HFFc6 (cell line): ENCODE data around the gene DNAJC21. TPM values are rescaled to one million over a fixed set of nuclear protein-coding genes. Genes with fewer than 3 reads are reported as not detected.

Experiments used
- DNase-seq: peaks from one replicate; pipeline ENCODE4 v3.0.0-alpha.2; 2018
- H3K27ac Mint-ChIP-seq: 2 replicates; pipeline ENCODE4 v1.8.0; 2020; ENCODE audit warnings: mild to moderate bottlenecking, mixed read lengths
- H3K27me3 Mint-ChIP-seq: 2 replicates; pipeline ENCODE4 v1.8.0; 2021; ENCODE audit warnings: mild to moderate bottlenecking, moderate library complexity, mixed read lengths; ENCODE audit not compliant: insufficient read depth
- H3K36me3 Mint-ChIP-seq: 2 replicates; pipeline ENCODE4 v1.8.0; 2021; ENCODE audit warnings: low read depth, mixed read lengths
- H3K4me1 Mint-ChIP-seq: 2 replicates; pipeline ENCODE4 v1.8.0; 2020; ENCODE audit warnings: low read depth, mixed read lengths
- H3K4me3 Mint-ChIP-seq: 2 replicates; pipeline ENCODE4 v1.8.0; 2020; ENCODE audit warnings: mild to moderate bottlenecking, moderate library complexity, mixed read lengths
- H3K9me3 Mint-ChIP-seq: 2 replicates; pipeline ENCODE4 v1.8.0; 2020; ENCODE audit warnings: mild to moderate bottlenecking, mixed read lengths
- long read RNA-seq: library from polyadenylated mRNA; unstranded; transcript quantifications from one replicate; pipeline ENCODE4 v2.0.0, GENCODE V29; 2019
- total RNA-seq, 6 experiments: library from RNA; stranded (reverse); fragmentation: NEBNext Ultra II Directional; extraction: Animal tissue kit (Norgen Biotek cat#: 25700); gene quantifications; 2 replicates in 1 of 6; 3 replicates in 5 of 6; pipeline ENCODE4 v1.2.3, GENCODE V29; 2021
- TF ChIP-seq, protein P1 (sequence below): fragments of 200-600 bp; sonication (generic); IDR thresholded peaks from 2 replicates; pipeline ENCODE4 v1.5.0; 2021; ENCODE audit warnings: antibody characterized with exemption, mild to moderate bottlenecking

Gene DNAJC21
- total RNA-seq: 10 to 100 TPM; 38.2 to 46.8 (median 45.9) TPM
- long read RNA-seq, partial matches to known transcripts: 22 of 28 reads
- long read RNA-seq, other reads (novel, unspliced or antisense): 5 of 28 reads

DNA sequence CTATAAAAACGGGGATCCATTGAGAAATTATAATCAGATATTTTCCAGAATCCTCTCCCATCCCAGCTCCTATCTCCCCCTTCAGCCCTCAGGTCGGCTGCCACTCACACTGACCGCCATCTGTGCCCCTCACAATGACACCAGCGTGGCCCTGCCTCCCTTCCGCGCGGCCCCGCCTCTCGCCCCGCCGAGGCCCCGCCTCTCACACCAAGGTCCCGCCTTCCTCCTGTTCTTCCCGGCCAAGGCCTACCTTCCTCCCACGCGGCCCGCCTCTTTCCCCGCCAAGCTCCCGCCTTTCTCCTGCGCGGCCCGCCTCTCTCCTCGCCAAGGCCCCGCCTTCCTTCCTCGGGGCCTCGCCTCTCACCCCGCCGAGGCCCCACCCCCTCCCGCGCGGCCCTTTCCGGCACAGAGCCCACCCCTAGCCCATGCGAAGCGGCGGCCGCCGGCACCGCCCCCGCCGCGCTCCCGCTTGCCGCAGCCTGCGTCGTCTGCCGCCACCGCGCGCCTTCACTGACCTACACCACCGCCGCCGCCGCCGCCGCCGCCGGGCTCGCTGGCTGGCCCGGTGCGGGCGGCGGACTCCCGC is at the start of gene DNAJC21:
Gene DNAJC21 (plus strand): TSS at position 426 of the 586 bp plus-strand sequence. CDS start 261 bp downstream, outside the sequence.
- peak; percentile 96 for DNase-seq
- Mint-ChIP-seq H3K4me3 (peak within 1 kb of the TSS; percentile 88), H3K4me1 (peaks cover 34% of the 10 kb centered on the region), H3K27ac (peak within 1 kb of the TSS; percentile 74), H3K27me3 (no peaks in the 10 kb centered on the region; the same call in none of the 2 replicates), H3K36me3 (peaks cover 34% of the 10 kb centered on the region), H3K9me3 (no peaks in the 10 kb centered on the region)
- TF ChIP-seq, protein P1, sequence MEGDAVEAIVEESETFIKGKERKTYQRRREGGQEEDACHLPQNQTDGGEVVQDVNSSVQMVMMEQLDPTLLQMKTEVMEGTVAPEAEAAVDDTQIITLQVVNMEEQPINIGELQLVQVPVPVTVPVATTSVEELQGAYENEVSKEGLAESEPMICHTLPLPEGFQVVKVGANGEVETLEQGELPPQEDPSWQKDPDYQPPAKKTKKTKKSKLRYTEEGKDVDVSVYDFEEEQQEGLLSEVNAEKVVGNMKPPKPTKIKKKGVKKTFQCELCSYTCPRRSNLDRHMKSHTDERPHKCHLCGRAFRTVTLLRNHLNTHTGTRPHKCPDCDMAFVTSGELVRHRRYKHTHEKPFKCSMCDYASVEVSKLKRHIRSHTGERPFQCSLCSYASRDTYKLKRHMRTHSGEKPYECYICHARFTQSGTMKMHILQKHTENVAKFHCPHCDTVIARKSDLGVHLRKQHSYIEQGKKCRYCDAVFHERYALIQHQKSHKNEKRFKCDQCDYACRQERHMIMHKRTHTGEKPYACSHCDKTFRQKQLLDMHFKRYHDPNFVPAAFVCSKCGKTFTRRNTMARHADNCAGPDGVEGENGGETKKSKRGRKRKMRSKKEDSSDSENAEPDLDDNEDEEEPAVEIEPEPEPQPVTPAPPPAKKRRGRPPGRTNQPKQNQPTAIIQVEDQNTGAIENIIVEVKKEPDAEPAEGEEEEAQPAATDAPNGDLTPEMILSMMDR: no peak

DNA sequence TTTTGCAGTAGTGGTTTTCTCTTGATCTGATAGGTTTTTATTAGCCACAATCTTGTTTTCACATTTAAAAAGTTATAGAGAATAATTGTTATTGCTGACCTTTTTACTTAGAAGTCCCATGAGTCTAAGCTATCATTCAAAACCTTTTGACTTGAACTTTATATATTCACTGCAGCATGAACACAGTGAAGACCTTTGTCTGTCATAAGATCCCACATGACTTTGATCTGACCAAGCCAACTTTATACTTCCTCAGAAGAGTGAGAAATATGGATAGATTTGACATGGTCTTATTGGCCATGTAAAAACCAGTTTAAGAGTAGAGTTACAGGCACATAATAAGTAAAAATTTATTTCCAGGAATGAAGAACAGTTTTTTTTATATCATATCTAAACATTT is 48.1 kb upstream of the DNAJC21 start:
- DNase-seq: no peak
- no peak overlapping the region for H3K4me3 Mint-ChIP-seq
- H3K4me1 Mint-ChIP-seq: no peaks in the 10 kb centered on the region
- H3K36me3 Mint-ChIP-seq: no peaks in the 10 kb centered on the region; the same call in 1 of the 2 replicates
- H3K9me3 Mint-ChIP-seq: peaks cover 8% of the 10 kb centered on the region
- H3K27me3 Mint-ChIP-seq: peaks cover 2% of the 10 kb centered on the region
- no peak overlapping the region for H3K27ac Mint-ChIP-seq
- TF ChIP-seq, protein P1: no peak

DNA sequence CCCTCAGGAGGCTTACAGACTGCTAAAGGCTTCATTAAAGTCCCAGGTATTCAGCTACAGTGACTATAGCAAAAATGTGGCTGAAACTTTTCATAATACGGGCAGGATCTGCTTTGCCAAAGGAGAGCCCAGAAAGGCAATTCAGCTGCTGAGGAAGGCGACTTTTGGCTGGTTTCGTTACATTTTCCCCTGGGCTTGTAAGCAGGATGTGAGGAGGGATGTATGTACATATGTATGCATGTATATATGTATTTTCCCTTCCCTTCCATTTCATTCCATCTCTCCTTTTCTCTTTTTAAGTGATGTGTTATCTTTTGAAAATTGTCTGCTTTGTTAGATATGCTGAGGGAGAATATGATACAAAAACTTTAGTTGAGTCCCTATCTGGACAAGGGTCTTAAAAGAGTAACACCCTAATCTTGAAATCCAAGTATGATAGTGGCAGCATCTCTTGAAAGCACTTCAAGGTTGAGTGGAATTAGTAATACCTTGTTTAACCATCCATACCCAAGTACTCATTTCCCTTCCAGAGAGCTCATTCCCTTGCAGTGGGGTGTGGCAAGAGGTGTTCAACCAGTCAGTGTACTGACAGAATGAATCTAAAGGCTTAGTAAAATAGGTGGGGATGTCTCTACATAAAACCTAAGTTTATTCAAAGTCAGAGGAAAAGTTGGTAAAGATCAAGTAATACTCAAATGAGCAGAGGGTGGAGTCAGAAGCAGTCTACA is 42.8 kb upstream of the DNAJC21 start:
- H3K27ac Mint-ChIP-seq: no peak overlapping the region
- peaks cover 7% of the 10 kb centered on the region for H3K4me1 Mint-ChIP-seq
- H3K27me3 Mint-ChIP-seq: peaks cover 2% of the 10 kb centered on the region
- TF ChIP-seq, protein P1: no peak
- no peaks in the 10 kb centered on the region for H3K36me3 Mint-ChIP-seq
- no peaks in the 10 kb centered on the region for H3K9me3 Mint-ChIP-seq
- DNase-seq: no peak
- no peak overlapping the region for H3K4me3 Mint-ChIP-seq

DNA sequence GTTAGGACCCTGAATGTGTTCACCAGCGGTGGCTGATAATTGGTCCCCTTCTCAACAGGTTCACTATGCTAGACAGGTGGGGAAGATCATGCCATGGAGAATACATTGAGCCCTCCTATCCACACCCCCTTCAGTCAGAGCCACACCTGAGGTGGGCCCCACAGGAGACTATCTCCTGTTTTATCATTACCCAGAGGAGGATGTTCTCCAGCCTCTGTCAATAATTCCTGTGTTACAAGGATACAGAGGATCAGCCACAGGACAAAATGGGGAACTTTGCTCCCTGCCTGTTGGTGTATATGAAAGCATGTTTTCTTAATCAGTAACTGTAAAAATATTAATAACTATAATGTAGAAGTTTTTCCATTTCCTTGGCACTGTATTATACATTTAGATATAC is 40.0 kb upstream of the DNAJC21 start:
- H3K4me1 Mint-ChIP-seq: peaks cover 18% of the 10 kb centered on the region
- no peak overlapping the region for H3K4me3 Mint-ChIP-seq

DNA sequence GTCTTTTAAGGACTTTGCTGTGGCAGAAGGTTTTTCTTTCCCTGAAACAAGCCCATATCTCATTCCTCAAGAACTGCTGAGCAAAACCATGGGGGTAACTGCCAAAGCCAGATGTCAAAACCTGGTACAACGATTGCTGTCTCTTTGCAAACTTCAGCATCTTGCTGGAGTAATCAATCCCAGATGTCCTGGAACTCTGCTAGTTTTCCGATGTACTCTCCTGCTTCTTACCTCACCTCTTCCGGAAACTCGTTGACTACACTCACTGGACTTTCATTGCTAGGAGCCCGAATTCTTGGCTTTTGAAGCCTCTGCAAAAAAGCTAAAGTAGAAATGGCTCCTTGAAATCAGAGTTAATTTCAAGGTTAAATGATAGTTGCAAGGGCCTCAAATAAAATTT is 37.4 kb upstream of the DNAJC21 start:
- H3K27ac Mint-ChIP-seq: no peak overlapping the region; the same call in 1 of the 2 replicates
- peak overlapping the region; percentile 14 for H3K4me3 Mint-ChIP-seq
- no peaks in the 10 kb centered on the region for H3K9me3 Mint-ChIP-seq
- peaks cover 18% of the 10 kb centered on the region for H3K4me1 Mint-ChIP-seq
- DNase-seq: peak; percentile 74
- TF ChIP-seq, protein P1: no peak
- no peaks in the 10 kb centered on the region for H3K36me3 Mint-ChIP-seq
- H3K27me3 Mint-ChIP-seq: no peaks in the 10 kb centered on the region; the same call in 1 of the 2 replicates

More for the DNA sequence above, 40.0 kb upstream of the DNAJC21 start:
- Mint-ChIP-seq H3K36me3 (no peaks in the 10 kb centered on the region), H3K9me3 (no peaks in the 10 kb centered on the region), H3K27ac (no peak overlapping the region), H3K27me3 (no peaks in the 10 kb centered on the region; the same call in none of the 2 replicates)
- TF ChIP-seq, protein P1: no peak
- no peak for DNase-seq
